Measurements from ENCODE around the gene DDA1. TPM values are rescaled to one million over a fixed set of nuclear protein-coding genes. Genes with fewer than 3 reads are reported as not detected.

Gene DDA1
- total RNA-seq, 1 experiment from 2014 or later = 15.1 TPM

DNA sequence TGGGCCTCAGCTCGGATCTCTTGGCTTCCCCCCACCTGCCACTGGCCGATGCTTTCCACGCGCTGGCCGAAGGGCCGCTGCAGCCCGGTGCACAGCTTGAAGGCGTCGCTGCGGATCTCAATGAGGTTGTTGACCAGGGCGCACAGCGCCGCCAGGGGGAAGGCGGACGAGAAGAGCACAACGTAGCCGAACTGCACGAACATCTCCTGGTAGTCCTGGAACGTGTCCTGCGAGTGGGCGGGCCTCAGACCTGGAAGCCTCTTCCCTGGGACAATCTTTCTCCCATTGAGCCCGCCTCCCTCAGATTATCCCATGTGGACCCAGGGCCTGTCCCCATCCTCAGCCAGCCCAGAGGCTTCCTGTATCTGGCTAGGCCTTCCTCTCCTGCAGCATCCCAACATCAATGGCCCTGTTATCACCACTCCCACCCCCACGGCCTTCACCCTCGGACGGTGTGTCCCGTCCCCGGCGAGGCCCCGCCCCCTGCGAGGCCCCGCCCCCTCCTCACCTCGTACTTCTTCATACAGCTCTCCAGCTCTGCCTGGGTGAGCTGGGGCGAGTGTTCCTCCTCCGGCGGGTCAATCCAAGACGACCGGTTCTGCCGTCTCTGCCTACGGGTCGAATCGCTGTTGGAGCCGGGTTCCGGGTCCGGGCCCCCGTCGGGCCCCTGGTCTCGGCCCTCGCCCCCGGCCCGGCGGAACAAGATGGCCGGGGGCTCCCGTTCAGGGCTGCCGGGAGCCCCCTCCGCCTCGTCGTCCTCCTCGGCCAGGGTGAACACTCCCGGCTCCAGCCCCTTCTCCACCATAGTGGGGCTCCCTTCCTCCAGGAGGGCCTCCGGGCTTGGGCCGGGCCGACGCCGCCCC lies 18.5 kb downstream of the DDA1 start:
- peak; percentile 43 for DNase-seq (ENCODE audit: extremely low read depth, low read depth)

DNA sequence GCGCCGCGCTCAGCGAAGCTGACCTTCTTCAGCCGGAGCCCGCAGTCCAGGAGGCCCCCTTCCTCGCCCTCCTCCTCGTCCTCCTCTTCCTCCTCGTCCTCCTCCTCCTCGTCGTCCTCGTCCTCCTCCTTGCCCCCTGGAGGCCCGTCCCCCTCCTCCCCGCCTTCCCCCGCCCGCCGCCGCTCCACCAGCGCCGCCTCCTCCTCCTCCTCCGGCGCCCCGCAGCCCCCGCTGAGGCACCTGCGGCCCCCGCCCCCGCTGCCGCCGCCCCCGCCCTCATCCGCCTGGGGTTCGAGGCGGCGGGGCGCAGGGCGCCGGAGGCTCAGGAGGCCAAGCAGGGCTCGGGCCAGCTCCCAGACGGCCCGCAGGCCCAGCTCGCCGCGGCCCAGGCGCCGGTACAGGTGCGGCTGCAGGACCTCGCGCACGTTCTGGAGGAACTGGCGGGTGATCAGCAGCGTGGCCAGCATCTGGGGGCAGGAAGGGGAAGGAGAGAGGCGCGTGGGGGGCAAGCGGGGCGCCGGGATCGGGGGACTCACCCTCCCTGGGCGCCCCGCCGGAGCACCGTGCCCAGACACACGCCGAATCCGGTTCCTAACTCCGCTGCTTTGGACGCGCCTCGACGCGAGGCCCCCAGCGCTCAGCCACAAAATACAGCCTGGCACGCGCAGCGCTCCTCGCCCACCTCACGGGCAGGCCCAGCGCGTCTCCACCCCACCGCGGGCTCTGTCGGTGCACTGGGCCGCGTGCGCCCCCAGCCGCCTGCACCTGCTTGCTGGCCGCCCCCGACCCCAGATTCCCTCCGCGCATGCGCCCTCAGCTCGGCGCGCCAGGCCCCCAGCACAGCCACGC lies 19.4 kb downstream of the DDA1 start:
- no peak for DNase-seq (ENCODE audit: extremely low read depth, low read depth)

DNA sequence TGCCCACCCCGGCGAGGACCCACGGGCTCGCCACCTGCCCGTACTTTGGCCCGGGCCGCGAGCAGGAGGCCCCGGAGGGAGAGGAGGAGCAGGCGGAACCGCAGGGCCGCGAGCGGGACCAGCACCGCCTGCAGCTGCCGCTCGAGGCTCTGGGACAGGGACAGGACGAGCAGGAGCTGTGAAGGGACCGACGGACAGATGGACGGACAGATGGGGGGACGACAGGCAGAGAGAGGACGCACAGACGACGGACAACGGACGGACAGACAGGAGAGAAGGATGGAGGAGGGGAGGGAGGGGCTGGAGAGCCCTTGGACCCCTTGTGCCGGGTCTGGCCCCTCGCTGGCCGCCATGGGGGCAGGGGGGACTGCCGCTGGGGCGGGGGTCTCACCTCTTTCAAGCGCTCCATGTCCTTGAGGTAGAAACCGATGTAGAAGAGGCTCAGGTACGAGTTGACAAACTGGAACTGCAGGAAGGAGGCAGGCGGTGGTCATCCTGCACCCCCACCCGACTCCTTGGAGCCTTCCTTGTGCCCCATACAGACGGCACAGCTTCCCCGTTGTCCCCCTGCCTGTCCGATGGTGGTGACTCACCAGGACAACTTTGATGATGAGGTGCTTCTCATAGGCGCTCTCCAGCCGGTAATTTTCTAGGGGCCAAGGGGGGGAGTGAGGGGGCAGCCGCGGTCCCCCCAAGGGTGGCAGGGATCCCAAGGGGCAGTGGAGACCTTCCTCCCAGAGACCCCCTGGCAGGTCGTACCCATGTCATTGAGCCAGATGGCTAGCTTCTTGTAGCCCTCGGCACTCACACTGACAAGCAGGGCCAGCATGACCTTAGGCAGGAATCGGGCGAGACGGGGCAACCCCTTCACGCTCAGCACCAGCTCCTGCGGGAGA lies 20.3 kb downstream of the DDA1 start:
- DNase-seq (ENCODE audit: extremely low read depth, low read depth) = no peak

DNA sequence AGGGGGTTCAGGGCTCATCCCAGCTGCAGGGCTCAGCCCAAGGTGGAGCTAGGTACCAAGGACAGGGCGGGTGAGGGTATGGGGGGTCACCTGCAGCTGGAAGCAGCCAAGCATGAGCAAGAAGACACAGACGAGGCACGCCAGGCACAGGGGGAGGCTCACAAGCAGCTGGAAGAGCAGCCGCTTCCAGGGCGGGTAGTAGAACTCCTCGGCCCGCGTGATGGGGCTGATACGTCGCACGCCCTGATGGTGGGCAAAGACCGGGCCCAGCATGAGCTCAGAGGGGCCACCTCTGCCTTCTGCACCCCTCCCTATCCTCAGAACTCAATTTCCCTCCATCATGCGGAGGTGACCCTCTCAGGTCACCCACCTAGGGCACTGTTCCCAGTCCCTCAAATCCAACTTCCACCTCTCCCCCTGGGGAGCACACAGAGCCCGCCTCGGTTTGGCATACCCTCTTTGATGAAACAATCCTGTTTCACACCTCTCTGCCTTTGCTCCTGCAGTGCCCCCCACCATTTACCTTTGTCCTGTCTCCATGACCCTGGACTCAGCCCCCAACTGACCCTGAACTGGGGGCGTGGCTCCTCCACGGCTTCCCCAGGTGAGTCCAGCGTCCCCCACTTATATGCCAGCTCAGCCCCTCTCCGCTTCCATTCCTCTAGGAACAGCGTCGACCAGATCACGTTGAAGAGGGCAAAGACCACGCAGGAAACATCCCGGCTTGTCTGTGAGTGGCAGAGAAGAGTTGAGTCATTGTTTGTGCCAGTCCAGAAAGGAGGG lies 21.1 kb downstream of the DDA1 start:
- no peak for DNase-seq (ENCODE audit: extremely low read depth, low read depth)

DNA sequence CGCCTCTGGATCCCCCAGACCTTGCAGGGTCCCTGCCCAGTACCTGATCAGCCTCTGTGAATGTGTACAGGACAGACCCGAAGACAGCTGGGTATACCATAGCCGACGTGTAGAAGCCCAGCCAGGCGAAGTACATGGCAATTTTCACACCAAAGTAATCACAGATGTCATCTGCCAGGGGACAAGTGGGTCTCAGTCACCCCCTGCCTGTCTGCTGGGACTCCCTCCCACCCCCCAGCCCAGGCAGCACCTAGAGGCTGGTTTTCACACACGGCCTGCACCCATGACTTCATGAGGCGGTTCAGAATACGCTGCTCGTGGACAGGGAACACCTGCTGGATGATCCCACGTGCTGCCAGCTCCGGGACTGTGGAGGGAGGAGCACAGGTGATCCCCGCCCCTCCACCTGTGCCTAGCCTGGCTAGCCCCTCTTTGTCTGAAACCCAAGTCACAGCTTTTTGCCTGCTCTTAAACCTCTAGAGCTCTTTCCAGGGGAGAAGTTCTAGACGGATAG lies 21.7 kb downstream of the DDA1 start:
- DNase-seq (ENCODE audit: extremely low read depth, low read depth) = no peak

DNA sequence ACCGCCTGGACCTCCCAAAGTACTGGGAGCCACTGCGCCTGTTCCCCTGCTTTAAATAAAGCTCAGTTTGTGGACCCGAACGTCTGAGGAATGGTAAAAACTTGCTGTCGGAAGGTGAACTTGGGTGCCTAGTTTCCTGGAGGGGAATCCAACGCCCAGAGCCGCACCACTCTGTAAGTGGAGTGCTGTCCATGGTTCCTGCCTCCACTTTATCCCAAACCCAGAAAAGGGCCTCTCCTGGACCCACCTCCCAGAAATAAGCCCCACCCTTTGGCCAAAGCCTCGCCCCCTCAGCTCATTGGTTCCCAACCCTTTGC lies 23.0 kb downstream of the DDA1 start:
- DNase-seq (ENCODE audit: extremely low read depth, low read depth) = no peak

DNA sequence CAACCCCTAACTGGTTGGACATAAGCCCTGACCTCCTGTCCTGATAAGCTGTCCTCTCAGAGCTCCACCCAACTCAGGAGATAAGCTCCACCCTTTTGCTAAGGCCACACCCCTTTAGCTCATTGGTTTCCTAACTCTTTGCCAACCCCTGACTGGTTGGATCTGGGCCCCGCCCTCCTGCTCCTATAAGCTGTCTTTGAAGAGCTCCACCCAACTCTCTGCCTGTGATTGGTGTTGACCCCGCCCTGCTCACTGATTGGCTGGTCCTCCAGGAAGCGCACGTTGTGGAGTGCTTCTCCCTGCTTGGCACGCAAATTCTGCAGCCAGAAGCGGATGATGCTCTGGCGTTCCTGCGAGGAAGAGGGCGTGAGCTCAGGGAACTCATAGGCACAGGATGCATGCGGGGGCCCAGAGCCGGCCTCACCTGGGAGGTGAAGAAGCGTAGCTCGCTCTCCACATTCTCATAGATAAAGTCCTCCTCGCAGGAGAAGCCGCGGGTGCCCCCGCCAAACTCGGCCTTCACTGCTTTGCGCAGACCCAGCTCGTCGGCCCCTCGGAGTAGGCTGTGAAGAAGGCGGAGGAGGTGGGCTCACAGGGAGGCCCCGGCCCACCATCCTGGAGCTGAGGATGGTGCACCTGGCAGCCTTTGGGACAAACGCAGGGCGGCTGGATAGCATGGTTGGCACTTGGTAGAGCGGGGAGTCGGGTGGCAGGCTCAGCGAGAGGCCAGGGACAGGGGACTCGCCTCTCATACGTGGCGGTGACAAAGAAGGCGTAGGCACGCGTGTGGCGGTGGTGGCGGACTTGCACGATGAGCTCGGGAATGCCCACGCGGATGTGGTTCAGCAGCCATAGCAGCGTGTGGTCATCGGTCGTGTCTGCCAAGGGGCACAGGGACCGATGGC lies 23.6 kb downstream of the DDA1 start:
- DNase-seq (ENCODE audit: extremely low read depth, low read depth) = no peak

DNA sequence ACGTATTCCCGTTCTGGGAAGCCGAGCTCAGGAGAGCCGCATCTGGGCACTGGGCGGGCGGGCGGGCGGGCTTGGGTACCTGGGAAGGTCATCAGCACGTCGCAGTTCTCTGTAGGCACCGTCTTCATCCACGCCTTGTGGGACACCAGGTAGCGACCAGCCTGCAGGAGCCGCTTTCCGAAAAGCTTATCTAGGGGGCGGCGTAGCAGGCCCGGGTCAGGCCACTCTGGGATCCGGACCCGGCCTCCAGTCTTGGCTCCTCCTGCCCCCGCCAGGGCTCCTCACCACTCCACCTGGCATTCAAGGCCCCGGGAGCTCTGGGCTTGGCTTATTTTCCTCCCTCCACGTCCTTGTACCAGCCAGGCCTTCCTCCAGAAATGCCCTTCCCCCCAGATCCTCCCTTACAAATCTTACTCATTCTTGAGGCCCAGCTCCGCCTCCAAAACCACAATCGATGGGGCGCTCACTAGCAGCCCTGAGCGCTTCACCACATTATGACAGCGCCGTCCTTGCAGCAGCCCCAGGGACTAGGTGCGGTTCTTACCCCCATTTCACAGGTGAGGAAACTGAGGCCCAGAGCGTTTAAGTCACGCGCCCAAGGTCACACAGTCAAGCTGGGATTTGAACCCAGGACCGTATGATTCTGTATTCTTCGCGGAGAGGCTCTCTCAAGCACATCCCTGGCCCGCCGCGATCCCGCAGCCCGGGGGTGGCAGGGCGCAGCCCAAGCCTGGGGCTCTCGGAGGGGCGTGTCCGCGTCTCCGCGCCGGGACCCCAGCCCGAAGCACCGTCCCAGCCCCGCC lies 24.4 kb downstream of the DDA1 start:
- DNase-seq (ENCODE audit: extremely low read depth, low read depth) = no peak

DNA sequence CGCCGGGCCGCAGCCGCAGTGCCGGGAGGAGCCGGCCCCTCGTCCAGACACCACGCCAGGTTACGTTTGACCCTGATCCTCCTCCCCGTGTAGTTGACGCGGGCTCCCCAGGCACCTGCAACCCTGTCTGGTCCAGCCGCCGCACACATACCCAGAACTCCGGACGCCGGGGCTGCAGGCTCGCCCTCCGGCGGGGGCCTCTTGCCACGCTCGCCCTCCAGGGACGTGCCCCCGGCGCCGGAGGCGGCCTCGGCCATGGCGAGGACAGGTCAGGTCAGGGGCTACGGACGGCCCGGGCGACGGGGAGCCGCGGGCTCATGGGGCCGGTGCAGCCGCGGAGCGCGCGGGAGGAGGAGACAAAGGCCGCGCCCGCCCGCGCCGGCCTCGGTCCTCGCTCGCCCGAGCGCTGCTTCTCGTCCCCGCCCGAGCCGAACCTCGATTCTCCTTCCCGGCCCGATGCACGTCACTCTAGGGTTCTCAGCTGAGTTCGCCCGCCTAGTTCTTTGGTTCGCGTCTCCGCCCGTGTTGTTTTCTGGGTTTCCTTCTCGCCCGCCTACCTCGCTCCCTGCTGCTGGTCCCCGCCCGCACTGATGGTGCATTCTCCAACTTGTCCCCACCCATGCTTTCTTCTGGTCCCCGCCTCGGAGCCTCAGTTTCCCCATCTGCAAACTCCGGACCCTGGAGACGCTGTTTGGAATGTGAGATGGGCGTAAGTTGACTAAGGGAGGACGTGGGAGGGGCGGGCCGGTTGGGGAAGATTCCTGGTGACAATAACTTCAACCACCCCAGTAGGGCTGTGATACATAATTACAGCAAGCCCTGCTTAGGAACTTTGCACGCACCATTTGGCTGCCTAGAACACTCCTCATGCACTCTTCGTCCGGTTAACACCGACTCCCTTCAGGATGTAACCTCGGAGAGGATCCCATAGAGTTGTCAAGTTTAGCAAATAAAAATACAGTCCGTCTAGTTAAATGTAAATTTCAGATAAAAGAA lies 25.3 kb downstream of the DDA1 start, which contains the start of gene ANO8:
TSS of gene ANO8 (minus strand) at position 442 of the 996 bp plus-strand sequence. CDS start at position 257, 185 bp downstream.
- DNase-seq (ENCODE audit: extremely low read depth, low read depth) = peak; percentile 93

DNA sequence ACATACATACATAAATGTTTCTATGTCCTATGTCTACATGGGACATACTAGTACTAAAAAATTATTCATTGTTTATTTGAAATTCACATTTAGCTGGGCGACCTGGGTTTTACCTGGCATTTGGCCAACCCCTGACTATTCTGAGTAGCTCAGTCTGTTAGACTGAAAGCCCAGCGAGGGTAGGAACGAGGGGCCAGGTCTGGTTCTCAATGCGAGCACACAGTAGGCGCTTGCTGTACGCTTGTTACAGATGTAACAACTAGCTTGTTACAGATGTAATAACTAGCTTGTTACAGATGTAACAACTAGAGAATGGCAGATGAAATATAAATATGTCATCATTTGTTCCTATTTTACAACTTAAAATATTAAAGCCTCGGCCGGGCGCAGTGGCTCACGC lies 26.2 kb downstream of the DDA1 start:
- no peak for DNase-seq (ENCODE audit: extremely low read depth, low read depth)

DNA sequence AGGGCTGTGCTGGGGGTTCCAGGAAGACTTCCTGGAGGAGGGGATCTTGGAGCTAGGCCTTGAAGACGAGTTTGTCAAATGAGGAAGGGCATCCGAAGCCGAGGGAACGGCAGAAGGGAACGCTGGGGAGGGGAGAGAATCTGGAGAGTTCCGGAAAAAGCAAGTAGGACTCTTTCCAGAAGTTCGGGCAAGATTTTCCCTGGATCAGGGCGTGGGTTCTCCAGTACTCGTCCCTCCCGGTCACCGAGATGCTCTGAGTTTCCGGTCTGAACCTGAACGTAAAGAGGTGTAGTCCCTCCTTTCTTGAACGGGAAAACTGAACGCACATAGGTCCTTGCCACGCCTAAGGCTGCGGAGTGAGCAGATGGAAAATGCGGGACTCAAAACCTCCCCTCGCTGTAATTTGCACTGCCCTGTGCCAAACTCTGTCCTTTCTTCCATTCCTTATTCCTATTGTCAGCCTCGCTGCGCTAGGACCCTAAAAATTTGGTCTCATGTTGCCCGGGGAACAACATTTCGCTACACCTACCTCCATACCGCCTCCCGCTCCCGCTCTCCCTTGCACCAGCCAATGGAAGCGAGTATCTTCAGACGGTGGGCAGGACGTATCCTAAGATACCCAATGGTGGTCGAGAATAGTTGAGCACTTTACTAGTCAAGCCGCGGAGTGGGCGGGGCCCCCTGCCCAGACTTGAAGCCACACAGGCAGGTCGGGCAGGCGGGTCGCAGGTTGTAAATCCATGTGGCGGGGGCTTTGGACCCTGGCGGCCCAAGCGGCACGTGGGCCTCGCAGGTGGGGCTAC lies 27.7 kb downstream of the DDA1 start, which contains the start of gene GTPBP3:
TSS of gene GTPBP3 (plus strand) at position 682 of the 803 bp plus-strand sequence. CDS start at position 741, 59 bp downstream.
- peak; percentile 95 for DNase-seq (ENCODE audit: extremely low read depth, low read depth)

DNA sequence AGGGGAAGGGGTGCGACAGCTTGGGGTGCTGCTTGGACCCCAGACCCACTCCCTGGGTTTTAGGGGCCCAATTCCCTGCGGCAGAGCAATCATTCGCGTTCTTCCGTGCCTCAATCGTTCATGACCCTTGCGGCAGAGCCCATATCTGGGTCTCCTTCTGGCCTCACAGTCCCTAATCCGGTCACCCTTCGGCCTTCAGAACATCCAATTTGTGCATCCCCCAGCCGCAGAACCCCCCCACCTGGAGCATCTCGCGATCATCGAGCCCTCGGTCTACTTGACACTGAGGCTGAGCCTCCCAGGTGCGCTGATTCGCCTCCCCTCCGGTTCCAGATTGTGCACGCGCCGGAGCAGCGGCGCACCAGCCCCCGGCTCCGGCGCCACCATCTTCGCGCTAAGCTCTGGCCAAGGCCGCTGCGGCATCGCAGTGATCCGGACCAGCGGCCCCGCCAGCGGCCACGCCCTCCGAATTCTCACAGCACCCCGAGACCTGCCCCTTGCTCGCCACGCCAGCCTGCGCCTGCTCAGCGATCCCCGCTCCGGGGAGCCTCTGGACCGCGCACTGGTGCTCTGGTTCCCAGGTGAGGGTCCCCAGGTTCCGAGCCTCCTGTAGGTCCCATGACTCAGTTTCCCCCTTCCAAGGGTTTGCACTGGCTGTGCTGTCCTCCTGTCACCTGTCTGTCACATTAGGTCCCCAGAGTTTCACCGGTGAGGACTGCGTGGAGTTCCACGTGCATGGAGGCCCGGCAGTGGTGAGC lies 28.5 kb downstream of the DDA1 start:
- DNase-seq (ENCODE audit: extremely low read depth, low read depth) = no peak

DNA sequence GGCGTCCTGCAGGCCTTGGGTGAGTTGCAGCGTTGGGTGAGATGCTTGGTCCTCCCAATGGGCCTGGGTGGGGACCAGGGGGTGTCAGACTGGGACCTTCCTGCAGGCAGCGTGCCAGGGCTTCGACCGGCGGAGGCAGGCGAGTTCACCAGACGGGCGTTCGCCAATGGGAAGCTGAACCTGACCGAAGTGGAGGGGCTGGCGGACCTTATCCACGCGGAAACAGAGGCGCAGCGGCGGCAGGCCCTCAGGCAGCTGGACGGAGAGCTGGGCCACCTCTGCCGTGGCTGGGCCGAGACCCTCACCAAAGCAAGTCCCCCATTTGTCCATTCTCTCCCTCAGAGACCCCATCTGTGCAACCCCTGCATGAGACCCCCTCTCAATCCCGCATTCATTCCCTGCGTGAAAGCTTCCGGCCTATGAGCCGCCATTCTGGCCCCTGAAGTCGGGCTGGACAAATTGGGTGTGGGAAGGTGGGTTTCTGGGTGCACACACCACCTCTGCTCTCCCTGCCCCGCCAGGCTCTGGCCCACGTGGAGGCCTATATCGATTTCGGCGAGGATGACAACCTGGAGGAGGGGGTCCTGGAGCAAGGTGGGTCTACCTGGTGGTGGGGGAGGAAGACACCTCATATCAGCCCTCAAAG lies 29.2 kb downstream of the DDA1 start:
- no peak for DNase-seq (ENCODE audit: extremely low read depth, low read depth)

DNA sequence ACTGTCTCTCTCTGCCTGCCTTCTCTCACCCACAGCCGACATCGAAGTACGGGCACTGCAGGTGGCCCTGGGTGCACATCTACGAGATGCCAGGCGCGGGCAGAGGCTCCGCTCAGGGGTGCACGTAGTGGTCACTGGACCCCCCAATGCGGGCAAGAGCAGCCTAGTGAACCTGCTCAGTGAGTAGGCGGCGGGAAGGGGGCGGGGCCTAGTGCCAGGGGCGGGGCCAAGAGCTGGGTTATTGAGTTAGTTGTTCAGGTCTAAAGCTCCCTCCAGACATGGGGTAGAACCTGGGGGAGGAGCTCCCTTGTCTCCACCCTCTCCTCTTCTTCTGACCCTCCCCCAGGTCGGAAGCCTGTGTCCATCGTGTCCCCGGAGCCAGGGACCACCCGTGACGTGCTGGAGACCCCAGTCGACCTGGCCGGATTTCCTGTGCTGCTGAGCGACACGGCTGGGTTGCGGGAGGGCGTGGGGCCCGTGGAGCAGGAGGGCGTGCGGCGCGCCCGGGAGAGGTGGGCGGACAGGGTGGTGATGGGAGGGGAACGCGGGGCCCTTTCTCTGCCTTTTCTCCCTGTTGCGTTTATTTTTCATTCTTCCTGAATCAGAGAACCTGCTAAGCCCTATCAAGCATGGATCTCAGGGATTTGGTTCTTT lies 29.9 kb downstream of the DDA1 start:
- no peak for DNase-seq (ENCODE audit: extremely low read depth, low read depth)

All from NCI-H460 (cell line).